ENCODE data around the gene MBOAT1. TPM values are rescaled to one million over a fixed set of nuclear protein-coding genes. Genes with fewer than 3 reads are reported as not detected.

Gene MBOAT1
- total RNA-seq, 1 donor from 2014 or later: 6.4 TPM

DNA sequence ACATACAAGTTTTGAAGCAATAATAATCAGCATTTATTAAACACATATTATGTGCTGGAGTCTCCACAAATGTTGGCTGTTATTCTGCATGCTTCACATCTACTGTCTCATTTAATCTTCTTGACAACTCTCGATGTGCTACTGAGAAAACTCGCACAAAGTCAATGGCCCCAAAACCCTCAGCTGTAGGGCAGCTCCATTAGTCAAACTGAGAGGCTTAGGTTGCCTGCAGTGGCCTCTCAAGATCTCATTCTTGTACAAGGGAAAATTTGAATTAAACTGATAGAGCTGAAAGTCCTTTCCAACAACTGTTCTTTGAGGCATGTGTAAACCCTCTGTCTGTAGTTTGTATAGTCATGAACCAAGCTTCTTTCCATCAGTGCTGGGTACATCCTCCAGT is 49.8 kb downstream of the MBOAT1 start:
- H4K20me1 ChIP-seq (ENCODE audit: insufficient read depth, low read length): no peaks in the 10 kb centered on the region
- peaks cover 8% of the 10 kb centered on the region for H3K4me1 Mint-ChIP-seq (ENCODE audit: low read depth, unreplicated experiment)
- no peak overlapping the region for H3K4me3 Mint-ChIP-seq (ENCODE audit: unreplicated experiment)
- no peak overlapping the region for H3K4me3 ChIP-seq (ENCODE audit: insufficient read depth, low read depth, low read length)
- DNase-seq (ENCODE audit: low read depth) (no peak), FAIRE-seq (no peak)
- peaks cover 2% of the 10 kb centered on the region for H3K36me3 Mint-ChIP-seq (ENCODE audit: low read depth, unreplicated experiment)
- H3K4me1 ChIP-seq (ENCODE audit: insufficient read depth, low read length): no peaks in the 10 kb centered on the region
- no peaks in the 10 kb centered on the region for H3K9me3 Mint-ChIP-seq (ENCODE audit: unreplicated experiment)
- no peak overlapping the region for H2AFZ ChIP-seq (ENCODE audit: low read depth, low read length)
- TF ChIP-seq EZH2 (IDR thresholded peaks at IDR 0.05; ENCODE audit: insufficient read depth, low read length): no peak
- TF ChIP-seq, protein P1, sequence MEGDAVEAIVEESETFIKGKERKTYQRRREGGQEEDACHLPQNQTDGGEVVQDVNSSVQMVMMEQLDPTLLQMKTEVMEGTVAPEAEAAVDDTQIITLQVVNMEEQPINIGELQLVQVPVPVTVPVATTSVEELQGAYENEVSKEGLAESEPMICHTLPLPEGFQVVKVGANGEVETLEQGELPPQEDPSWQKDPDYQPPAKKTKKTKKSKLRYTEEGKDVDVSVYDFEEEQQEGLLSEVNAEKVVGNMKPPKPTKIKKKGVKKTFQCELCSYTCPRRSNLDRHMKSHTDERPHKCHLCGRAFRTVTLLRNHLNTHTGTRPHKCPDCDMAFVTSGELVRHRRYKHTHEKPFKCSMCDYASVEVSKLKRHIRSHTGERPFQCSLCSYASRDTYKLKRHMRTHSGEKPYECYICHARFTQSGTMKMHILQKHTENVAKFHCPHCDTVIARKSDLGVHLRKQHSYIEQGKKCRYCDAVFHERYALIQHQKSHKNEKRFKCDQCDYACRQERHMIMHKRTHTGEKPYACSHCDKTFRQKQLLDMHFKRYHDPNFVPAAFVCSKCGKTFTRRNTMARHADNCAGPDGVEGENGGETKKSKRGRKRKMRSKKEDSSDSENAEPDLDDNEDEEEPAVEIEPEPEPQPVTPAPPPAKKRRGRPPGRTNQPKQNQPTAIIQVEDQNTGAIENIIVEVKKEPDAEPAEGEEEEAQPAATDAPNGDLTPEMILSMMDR (IDR thresholded peaks at IDR 0.05; ENCODE audit: insufficient read depth, low read depth, low read length): no peak
- H3K27me3 Mint-ChIP-seq (ENCODE audit: low read depth, unreplicated experiment): no peaks in the 10 kb centered on the region
- no peak overlapping the region for H3K4me2 ChIP-seq (ENCODE audit: low read length)
- no peak overlapping the region for H3K27ac Mint-ChIP-seq (ENCODE audit: unreplicated experiment)
- no peaks in the 10 kb centered on the region for H3K9me3 ChIP-seq (ENCODE audit: insufficient read depth, low read depth, low read length)
- H3K27me3 ChIP-seq (ENCODE audit: insufficient read depth, low read length): no peaks in the 10 kb centered on the region
- no peaks in the 10 kb centered on the region for H3K36me3 ChIP-seq (ENCODE audit: insufficient read depth, low read length)
- no peak overlapping the region for H3K9ac ChIP-seq (ENCODE audit: low read length)
- H3K27ac ChIP-seq (ENCODE audit: low read depth, low read length): no peak overlapping the region
- no peaks in the 10 kb centered on the region for H3K79me2 ChIP-seq (ENCODE audit: insufficient read depth, low read length)

DNA sequence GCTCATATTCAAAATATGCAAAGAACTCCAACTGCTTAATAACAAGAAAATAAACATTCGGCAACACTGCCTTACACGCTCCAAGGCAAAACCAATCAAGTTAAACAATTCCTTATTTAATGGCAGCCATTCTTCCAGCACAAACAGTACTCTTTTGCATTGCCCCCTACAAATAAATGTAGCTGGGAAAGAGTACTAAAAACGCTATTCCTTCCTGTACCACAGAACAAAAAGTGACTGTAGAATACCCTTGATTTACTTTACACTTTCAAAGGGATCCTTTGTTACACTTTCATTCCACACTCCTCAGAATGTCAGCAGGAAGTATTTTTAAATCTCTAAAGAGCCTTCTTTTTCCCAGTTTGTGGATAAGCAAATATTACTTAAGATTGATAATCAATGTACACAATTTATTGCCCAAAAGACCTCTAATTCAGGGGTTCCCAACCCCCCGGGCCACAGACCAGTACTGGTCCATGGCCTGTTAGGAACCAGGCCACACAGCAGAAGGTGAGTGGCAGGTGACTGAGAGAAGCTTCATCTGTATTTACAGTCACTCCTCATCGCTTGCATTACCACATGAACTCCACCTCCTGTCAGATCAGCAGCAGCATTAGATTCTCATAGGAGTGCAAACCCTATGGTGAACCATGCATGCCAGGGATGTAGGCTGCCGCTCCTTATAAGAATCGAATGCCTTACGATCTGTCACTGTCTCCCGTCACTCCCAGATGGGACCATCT is 51.6 kb downstream of the MBOAT1 start:
- Mint-ChIP-seq H3K36me3 (ENCODE audit: low read depth, unreplicated experiment) (no peaks in the 10 kb centered on the region), H3K27me3 (ENCODE audit: low read depth, unreplicated experiment) (no peaks in the 10 kb centered on the region), H3K27ac (ENCODE audit: unreplicated experiment) (no peak overlapping the region), H3K9me3 (ENCODE audit: unreplicated experiment) (no peaks in the 10 kb centered on the region), H3K4me1 (ENCODE audit: low read depth, unreplicated experiment) (peaks cover 8% of the 10 kb centered on the region), H3K4me3 (ENCODE audit: unreplicated experiment) (no peak overlapping the region)
- no peak overlapping the region for H3K9ac ChIP-seq (ENCODE audit: low read length)
- no peaks in the 10 kb centered on the region for H3K79me2 ChIP-seq (ENCODE audit: insufficient read depth, low read length)
- H3K4me3 ChIP-seq (ENCODE audit: insufficient read depth, low read depth, low read length): no peak overlapping the region
- no peak for DNase-seq (ENCODE audit: low read depth)
- H3K4me2 ChIP-seq (ENCODE audit: low read length): no peak overlapping the region
- no peak overlapping the region for H3K27ac ChIP-seq (ENCODE audit: low read depth, low read length)
- FAIRE-seq: no peak
- H3K27me3 ChIP-seq (ENCODE audit: insufficient read depth, low read length): no peaks in the 10 kb centered on the region
- H2AFZ ChIP-seq (ENCODE audit: low read depth, low read length): no peak overlapping the region
- TF ChIP-seq, protein P1 (IDR thresholded peaks at IDR 0.05; ENCODE audit: insufficient read depth, low read depth, low read length): no peak
- TF ChIP-seq EZH2 (IDR thresholded peaks at IDR 0.05; ENCODE audit: insufficient read depth, low read length): no peak
- H3K36me3 ChIP-seq (ENCODE audit: insufficient read depth, low read length): no peaks in the 10 kb centered on the region
- no peaks in the 10 kb centered on the region for H3K4me1 ChIP-seq (ENCODE audit: insufficient read depth, low read length)
- H3K9me3 ChIP-seq (ENCODE audit: insufficient read depth, low read depth, low read length): no peaks in the 10 kb centered on the region
- H4K20me1 ChIP-seq (ENCODE audit: insufficient read depth, low read length): no peaks in the 10 kb centered on the region

All from astrocyte (in vitro differentiated cells and primary cell).